HG02973 (cell line): ENCODE data around the gene TESPA1.
"Not testable (repeated sequence)": the region's sequence is repeated elsewhere in the genome, so short reads cannot be mapped to it uniquely, and the experiment has no call there.

ENCODE experiments used
- ATAC-seq: cut with Tn5 transposase; IDR thresholded peaks from one replicate; pipeline ENCODE4 v1.9.1; 2021; ENCODE audit warnings: moderate library complexity; ENCODE audit not compliant: unreplicated experiment

Gene TESPA1

DNA sequence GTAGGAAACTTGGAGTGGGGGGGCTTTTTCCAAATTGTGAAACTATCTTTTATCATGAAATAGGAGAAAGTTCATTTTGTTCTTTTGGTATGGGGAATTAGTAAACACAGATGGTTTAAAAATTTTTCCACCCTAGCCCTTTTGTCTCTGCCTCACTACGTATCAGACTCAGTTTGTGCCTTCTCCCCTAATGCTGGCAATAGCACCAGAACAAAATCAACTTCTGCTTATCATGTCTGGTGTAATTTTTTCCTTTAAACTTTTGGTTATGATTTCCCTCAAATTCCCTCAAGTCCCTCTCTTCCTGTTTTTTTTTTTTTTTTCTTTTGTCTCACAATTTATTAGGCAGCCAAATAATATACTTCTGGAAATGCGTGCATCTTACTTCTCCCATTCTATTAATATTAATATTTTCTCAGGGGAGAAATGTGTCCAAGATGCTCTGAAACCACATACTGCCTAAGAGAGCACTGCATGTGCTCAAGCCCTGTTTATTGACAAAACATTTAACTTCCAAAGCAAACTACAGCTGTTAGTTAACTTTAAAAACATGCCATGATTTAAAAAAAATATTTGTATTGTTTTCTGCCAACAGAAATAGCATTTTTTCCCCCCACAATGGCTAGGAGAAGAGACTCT lies 35.4 kb downstream of the TESPA1 start:
- no peak for ATAC-seq

DNA sequence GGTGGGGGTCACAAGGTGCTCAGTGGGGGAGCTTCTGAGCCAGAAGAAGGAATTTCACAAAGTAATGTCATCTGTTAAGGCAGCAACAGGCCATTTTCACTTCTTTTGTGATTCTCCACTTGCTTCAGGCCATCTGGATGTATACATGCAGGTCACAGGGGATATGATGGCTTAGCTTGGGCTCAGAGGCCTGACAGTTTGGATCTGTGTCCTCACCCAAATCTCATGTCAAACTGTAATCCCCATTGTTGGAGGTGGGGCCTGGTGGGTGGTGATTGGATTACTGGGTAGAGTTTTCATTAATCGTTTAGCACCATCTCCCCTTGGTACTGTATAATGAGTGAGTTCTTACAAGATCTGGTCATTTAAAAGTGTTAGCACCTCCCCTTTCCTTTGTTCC lies 36.4 kb downstream of the TESPA1 start:
- ATAC-seq, result no peak

- ATAC-seq, result no peak
Observed at GRCh38 chr12:54945082-54945481, 39.5 kb downstream of the TESPA1 start.

- not testable (repeated sequence) for ATAC-seq
Observed at GRCh38 chr12:54943292-54943691, 41.3 kb downstream of the TESPA1 start.

DNA sequence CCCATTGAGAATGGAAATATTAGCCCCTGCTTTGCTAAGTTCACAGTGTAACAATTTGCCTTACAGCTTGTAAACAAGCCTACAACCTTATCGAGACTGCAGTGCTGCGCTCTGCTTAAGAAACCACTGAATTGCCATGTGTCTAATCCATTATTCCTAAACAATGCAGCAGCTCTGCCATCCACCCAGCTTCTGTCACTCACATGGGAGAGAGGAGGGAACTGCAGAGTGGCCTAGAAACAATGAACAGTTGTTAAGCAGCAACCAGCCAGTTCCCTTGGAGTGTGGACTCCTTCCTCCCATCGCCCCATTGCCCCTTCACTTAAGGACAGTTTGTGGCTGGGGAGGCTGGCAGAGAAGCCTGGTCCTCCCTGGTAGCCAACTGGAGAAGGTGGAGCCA lies 42.9 kb downstream of the TESPA1 start:
- no peak for ATAC-seq

GRCh38 chr12:54940727-54941315 lies 43.7 kb downstream of the TESPA1 start:
- ATAC-seq, result no peak

DNA sequence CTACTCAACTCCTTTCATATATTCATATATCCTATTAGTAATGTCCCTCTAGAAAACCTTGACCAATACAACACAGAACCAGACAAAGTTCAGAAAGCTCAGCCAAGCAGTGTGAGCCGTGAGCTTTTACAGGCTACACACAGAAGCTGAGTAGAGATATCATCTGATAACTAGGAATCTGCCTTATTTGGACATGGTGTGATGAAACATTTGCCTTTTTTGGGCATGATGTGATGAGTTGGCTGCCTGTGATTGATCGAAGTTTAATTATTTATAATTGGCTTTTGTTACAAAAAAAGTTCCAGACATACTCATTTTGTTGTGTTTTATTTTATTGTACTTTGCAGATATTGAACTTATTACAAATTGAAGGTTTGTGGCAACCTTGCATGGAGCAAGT lies 46.6 kb downstream of the TESPA1 start:
- ATAC-seq, result no peak

GRCh38 chr12:54937376-54937775 lies 47.2 kb downstream of the TESPA1 start:
- ATAC-seq, result no peak

GRCh38 chr12:54936736-54937135 lies 47.8 kb downstream of the TESPA1 start:
- ATAC-seq, result no peak

GRCh38 chr12:54935235-54935951 lies 49.2 kb downstream of the TESPA1 start:
- ATAC-seq, result peak; percentile 99

DNA sequence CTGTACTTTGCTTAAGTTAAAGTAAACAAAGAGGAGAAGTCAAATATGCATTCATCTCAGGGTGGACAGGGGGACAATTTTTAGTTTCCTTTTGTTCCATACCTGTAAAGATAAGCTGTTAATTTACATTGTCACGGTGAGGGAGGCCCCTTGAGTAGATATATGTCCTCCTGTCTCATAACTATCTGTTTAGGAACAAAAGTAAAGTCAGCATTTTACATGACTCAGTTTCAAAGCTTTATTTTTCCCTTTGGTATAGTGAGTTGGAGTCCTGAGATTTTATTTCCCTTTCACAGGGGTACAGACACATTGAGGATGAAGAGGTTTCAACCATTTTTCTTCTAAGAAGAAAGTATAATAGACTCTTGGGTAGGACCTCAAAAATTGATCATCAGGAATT lies 50.1 kb downstream of the TESPA1 start:
- no peak for ATAC-seq

DNA sequence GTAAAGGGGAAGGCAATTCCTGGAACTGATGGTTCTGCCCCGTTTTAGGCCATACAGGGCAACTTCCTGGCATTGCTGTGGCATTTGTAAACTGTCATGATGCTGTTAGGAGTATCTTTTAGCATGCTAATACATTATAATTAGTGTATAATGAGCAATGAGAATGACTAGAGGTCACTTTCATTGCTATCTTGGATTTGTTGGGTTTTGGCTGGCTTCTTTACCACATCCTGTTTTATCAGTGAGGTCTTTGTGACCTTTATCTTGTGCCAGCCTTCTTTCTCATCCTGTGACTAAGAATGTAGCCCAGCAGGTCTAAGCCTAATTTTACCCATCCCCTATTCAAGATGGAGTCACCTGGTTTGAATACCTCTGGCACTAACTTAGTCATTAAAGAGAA lies 51.2 kb downstream of the TESPA1 start:
- no peak for ATAC-seq

DNA sequence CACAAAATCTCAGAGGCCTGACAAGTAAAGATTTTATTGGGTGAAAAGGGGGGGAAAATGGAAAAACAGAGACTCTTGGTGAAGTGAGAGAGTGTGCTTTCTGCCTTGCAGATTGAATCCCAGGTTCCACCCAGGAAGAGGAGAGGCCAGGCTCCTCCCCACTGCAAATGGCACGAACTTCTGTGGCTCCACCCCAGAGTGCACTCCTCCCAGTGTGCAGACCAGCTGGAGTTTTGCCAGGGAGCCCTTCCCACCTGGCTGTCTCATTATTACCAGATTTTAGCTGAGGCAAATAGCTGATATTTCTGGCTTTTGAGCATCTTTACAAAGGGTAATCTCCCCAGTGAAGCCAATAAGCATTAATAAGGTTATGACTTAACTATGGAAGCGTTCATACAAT lies 51.9 kb downstream of the TESPA1 start:
- ATAC-seq, result no peak

GRCh38 chr12:54932038-54932437 lies 52.5 kb downstream of the TESPA1 start:
- no peak for ATAC-seq

DNA sequence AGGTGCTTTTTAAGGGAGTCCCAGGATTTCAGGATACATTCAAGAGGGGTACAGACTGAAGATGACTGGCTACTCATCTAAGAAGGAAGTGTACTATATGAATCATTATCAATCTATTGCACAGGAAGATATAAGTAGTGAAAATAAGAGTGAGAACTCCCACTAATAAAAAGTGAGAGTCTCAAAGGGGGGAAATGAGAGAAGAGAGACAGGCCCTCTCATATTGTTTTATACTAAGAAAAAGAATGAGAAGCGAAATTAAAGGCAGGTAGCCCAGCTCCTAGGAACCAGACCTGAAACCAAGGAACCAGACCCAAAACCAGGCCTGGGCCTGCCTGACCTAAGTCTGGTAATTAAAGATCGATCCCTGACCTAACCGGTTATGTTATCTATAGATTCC lies 54.6 kb downstream of the TESPA1 start:
- no peak for ATAC-seq

DNA sequence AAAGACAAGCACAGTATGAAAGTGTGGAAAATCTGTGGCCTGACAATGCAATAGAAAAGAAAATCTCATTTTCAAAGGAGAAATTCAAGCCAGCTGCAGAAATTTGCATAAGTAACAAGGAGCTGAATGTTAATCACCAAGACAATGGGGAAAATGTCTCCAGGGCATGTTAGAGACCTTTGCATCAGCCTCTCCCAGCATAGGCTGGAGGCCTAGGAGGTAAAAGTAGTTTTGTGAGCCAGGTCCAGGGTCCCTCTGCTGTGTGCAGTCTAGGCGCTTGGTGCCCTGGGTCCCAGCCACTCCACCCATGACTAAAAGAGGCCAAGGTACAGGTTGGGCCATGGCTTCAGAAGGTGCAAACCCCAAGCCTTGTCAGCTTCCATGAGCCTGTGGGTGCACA lies 58.3 kb downstream of the TESPA1 start:
- no peak for ATAC-seq

- no peak for ATAC-seq
Observed at GRCh38 chr12:54924972-54925707, 59.4 kb downstream of the TESPA1 start.

DNA sequence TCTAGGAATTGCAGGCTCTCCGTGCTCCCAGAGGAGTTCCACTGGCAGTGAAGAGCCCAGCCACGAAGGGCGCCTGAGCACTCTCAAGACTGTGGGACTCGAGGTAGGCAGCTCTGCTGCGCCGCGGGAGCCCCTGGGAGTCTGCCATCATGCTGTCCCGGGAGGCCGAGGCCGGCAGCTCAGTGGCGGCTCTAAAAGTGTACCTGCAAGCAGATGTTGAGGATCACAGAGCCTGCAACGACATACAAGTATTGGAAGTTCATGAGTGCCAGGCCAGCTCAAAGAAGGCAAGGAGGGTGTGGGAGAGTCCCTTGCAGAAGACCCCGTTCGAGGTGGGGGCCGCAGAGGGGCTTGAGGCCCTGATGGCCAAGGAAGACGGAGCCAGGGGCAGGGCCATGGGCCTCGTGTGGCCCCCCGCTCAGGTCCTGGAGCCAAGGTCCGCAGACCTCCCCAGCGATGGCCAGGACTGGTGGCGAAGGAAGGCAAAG lies 67.5 kb downstream of the TESPA1 start:
- no peak for ATAC-seq
